Measurements from ENCODE around the gene DNTT.

Gene DNTT

GRCh38 chr10:96304230-96304629 is at the start of gene DNTT:
TSS of gene DNTT (plus strand) at chr10:96304434. CDS start at chr10:96304498, 64 bp downstream.
- DNase-seq: no peak

DNA sequence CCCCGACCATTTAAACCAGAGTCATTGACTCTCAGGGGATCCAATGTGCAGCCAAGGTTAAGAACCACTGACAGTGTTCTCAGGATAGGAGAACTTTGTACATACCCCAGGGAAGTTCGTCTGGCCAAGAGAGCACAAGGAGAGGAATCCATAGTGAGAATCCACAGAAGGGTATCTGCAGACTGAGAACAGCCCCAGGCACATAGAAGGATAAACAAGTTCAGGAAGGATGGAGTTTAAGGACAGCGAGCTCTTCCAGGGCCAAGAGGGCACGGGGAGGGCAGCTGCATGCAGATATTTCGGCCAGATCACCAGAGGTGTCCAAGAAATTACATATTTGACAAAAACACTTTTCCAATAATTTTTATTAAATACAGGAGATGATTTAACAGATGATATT is 49.3 kb upstream of the DNTT start:
- no peak for DNase-seq

DNA sequence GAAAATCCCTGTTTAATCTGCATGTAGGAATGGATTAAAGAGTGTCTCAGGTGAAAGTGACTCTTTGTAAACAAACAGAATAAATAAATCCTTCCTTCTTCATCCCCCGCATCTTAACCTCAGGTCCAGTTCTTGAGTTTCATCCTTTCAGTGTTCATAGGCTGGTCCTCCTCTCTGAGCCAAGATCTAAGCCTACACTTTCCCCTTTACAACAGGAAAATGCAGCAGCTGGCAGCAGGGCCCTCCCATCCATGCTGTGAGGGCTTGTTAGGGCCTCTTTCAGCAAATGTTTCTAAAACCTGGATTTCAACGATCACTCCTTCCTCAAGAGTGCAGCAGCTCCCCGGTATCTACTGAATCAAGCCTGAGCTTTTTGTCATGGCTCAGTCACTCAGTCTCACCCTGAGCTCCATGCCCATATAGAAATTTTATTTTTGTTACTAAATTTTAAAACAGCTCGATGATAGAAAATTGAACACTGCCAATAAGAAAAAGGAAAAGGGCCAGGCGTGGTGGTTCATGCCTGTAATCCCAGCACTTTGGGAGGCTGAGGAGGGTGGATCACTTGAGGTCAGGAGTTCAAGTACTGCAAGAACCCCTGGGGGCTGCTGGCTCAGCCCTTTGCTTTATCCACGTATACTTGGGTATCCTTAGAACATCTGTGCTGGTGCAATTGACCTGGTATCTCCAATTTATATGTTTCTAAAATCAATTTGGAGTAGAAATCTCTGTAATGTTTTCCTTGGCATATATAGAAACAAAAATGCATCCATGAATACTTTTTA is 48.5 kb upstream of the DNTT start:
- DNase-seq: no peak

DNA sequence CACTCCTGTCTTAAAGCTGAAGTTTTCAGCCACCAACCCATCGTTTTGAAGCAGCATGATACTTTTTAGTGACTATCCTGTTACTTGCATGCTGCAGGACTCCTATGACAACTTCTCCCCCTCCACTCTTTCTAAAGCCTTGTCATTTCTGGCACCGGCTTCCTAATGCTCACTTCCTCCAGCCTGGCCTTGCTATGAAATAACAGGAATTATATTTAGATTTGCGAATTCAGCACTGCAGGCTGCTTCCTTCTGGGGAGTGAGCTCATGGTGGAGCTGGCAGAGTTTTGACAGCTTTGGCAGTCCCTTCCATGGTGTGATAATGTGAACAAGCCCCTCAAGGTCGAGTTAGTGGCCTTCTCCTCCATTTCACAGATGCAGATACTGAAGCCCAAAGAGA is 46.3 kb upstream of the DNTT start:
- DNase-seq: peak; percentile 59

- DNase-seq: no peak
These were observed 45.1 kb upstream of the DNTT start for GRCh38 chr10:96259150-96259549.

GRCh38 chr10:96260014-96260413 is 44.2 kb upstream of the DNTT start:
- no peak for DNase-seq

GRCh38 chr10:96261132-96261531 is 43.1 kb upstream of the DNTT start:
- no peak for DNase-seq

- DNase-seq: no peak
These were observed 42.3 kb upstream of the DNTT start for GRCh38 chr10:96261930-96262329.

- DNase-seq: peak; percentile 34
These were observed 41.1 kb upstream of the DNTT start for GRCh38 chr10:96263176-96263575.

DNA sequence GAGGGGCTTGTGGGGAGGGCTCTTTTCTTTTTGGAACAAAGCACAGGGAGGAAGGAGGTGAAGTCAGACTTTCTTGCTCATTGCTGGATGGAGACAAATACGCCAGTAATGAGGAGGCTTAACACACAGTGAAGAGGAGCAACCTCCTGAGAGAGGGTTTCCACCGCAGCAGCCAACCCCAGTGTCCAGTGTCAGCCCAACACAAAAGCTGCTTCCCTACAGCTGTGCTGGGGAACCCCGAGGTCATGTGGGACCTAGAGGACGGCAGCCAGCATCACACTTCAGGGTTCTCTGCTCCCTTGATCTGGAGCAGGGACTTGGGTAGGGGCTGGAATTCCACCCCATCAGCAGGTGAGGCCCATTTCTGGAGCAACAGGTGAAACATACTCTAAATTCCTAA is 40.6 kb upstream of the DNTT start:
- no peak for DNase-seq

DNA sequence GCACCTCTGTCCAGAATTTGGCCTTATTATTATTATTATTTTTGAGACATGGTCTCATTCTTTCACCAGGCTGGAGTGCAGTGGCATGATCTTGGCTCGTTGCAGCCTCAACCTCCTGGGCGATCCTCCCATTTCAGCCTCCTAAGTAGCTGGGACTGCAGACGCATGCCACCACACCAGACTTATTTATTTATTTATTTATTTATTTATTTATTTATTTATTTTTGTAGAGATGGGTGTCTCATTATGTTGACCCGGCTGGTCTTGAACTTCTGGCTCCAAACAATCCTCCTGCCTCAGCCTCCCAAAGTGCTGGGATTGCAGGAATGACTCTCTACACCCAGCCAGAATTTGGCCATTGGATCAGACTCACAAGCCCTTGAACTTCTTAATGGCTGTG is 39.3 kb upstream of the DNTT start:
- no peak for DNase-seq

- no peak for DNase-seq
These were observed 38.0 kb upstream of the DNTT start for GRCh38 chr10:96266118-96266770.

DNA sequence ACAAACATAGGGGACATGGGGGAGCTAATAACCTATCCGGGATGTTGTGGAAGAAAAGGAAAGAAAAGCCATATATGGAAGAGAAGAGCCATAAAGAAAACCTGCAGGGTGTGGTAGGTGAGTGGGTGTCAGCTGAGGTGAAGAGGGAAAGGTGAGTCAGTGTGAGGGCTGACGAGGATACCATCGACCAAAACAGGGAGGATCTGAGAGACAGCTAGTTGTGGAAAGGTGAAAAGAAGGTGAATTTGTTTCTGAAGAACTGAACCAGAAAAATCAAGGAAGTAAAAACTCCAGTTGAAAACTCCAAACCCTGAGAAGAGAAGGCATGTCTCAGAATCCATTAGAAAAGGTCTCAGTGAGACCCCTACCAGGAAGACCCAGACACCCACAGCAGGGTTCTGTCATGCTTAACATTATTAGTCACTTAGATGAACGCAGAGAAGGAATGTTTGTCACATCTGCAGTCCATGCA is 37.0 kb upstream of the DNTT start:
- DNase-seq: no peak

GRCh38 chr10:96268341-96268909 is 35.8 kb upstream of the DNTT start:
- DNase-seq: no peak

- no peak for DNase-seq
These were observed 34.6 kb upstream of the DNTT start for GRCh38 chr10:96269438-96270300.

- DNase-seq: no peak
These were observed 33.7 kb upstream of the DNTT start for GRCh38 chr10:96270571-96270970.

GRCh38 chr10:96271016-96271815 is 33.0 kb upstream of the DNTT start, which contains the start of gene BLNK:
TSS of gene BLNK (minus strand) at chr10:96271569. CDS start at chr10:96271398, 171 bp downstream.
- DNase-seq: peak; percentile 54

- DNase-seq: no peak
These were observed 31.6 kb upstream of the DNTT start for GRCh38 chr10:96272316-96273280.

DNA sequence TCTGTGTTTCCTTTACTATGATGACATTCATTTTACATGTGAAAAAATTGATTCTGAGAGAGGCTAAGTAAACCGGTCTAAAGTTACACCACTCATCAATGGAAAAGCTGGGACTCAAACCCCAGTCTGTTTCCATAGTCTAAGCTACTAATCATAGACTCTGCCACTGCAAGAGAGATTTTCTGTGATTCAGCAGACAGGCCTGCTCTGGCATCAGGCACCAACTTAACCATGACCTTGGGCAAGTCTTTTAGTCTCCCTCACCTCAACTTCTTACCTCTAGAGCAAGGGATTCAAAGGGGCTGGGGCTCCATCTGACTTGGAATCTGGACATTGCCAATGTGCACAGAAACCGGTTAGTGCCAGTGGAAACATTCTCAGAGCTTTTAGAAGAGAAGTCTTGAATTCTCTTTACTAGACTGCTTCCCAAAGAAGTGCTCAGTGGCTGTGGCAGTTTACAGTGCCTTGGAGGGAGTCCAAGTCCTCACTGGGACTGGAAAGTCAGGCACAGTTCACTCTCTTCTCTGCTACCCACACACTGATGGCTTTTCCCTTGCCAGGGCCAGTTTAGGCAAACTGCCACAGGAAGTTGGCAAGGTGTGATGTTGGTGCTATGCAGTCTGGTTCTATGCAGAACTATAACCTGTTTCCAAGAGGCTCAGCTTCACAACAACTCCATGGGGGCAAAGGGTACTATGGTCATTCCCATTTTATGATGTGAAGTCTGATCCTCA is 28.4 kb upstream of the DNTT start:
- peak; percentile 39 for DNase-seq

GRCh38 chr10:96276426-96276825 is 27.8 kb upstream of the DNTT start:
- no peak for DNase-seq

All from femur (tissue), 1 donor.